ENCODE measurements around the gene ASB1.

GRCh38 chr2:238388794-238389193 lies 37.9 kb upstream of the ASB1 start:
- TF ChIP-seq SRF (CRISPR knock-in tag; IDR thresholded peaks at IDR 0.05) (no peak), NUFIP1 (IDR thresholded peaks at IDR 0.05; ENCODE audit: partially characterized antibody) (no peak), MTA3 (IDR thresholded peaks at IDR 0.05; ENCODE audit: borderline replicate concordance) (no peak), YBX1 (IDR thresholded peaks at IDR 0.05) (no peak), XRCC4 (IDR thresholded peaks at IDR 0.05; ENCODE audit: extremely low read depth, insufficient read depth, insufficient read length) (no peak), MAZ (CRISPR knock-in tag; conservative IDR thresholded peaks at IDR 0.05 in 1 of 2, IDR thresholded peaks at IDR 0.05 in 1 of 2) (no peak), TAF1 (IDR thresholded peaks at IDR 0.05; ENCODE audit: control insufficient read depth, extremely low read depth, insufficient read depth, low read length, severe bottlenecking) (no peak), ZNF146 (CRISPR knock-in tag; IDR thresholded peaks at IDR 0.05; ENCODE audit: unreplicated experiment) (no peak), CTCF (IDR thresholded peaks at IDR 0.05 in 2 of 3, conservative IDR thresholded peaks at IDR 0.05 in 1 of 3; ENCODE audit: insufficient read depth in 2 of 3, low read depth in 1 of 3, low read length in 3 of 3) (no peak), MAX (CRISPR knock-in tag; IDR thresholded peaks at IDR 0.05) (no peak), KAT7 (CRISPR knock-in tag; IDR thresholded peaks at IDR 0.05; ENCODE audit: borderline replicate concordance) (no peak), NFXL1 (CRISPR knock-in tag; IDR thresholded peaks at IDR 0.05) (no peak), HOXB6 (CRISPR knock-in tag; IDR thresholded peaks at IDR 0.05; ENCODE audit: borderline replicate concordance) (no peak)
- TF ChIP-seq, protein P1, sequence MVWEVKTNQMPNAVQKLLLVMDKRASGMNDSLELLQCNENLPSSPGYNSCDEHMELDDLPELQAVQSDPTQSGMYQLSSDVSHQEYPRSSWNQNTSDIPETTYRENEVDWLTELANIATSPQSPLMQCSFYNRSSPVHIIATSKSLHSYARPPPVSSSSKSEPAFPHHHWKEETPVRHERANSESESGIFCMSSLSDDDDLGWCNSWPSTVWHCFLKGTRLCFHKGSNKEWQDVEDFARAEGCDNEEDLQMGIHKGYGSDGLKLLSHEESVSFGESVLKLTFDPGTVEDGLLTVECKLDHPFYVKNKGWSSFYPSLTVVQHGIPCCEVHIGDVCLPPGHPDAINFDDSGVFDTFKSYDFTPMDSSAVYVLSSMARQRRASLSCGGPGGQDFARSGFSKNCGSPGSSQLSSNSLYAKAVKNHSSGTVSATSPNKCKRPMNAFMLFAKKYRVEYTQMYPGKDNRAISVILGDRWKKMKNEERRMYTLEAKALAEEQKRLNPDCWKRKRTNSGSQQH (CRISPR knock-in tag; IDR thresholded peaks at IDR 0.05) = no peak
